ENCODE results near the gene IFNAR1. TPM values are rescaled to one million over a fixed set of nuclear protein-coding genes. Genes with fewer than 3 reads are reported as not detected.

The IFNAR1 gene
- total RNA-seq, 1 donor from 2014 or later = 64.5 TPM

DNA sequence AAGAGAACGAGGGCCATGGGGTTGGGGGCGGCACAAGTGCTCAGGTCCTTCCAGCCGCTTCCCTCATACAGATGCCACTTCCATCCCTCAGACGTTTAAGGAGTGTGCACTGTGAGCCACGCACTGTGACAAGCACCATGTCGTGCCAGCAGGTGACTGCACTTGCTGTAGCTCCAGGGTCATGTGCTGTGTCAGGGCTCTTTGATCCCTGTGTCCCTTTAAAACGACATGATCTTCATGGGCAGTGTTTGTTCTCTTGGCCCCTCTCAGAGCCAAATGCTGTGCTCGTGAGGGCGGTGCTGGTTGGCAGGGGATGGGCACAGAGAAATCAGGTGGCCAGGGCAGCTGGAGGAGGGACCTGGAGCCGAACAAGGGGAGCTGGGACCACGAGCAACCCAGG, 38.7 kb upstream of the IFNAR1 start:
- intact Hi-C loops (cut with DNase I) = no loop called here
- H3K4me3 ChIP-seq = no peak overlapping the region
- H3K27me3 ChIP-seq (ENCODE audit: low read depth) = no peaks in the 10 kb centered on the region
- H3K36me3 ChIP-seq = peaks cover 80% of the 10 kb centered on the region
- H3K9me3 ChIP-seq = no peaks in the 10 kb centered on the region
- TF ChIP-seq CTCF (IDR thresholded peaks at IDR 0.05) = no peak
- DNase-seq = no peak
- peak overlapping the region; percentile 82 for H3K27ac ChIP-seq
- H3K4me1 ChIP-seq = peaks cover 24% of the 10 kb centered on the region
- ATAC-seq = peak in 1 of 2 donors; percentile 11

GRCh38 chr21:33286600-33287456, 37.9 kb upstream of the IFNAR1 start:
- no peak for DNase-seq
- TF ChIP-seq CTCF (IDR thresholded peaks at IDR 0.05) = no peak
- intact Hi-C loops (cut with DNase I) = no loop called here
- Histone ChIP-seq H3K36me3 (peaks cover 80% of the 10 kb centered on the region), H3K27ac (peak overlapping the region; percentile 82), H3K9me3 (no peaks in the 10 kb centered on the region), H3K4me1 (peaks cover 24% of the 10 kb centered on the region), H3K4me3 (no peak overlapping the region), H3K27me3 (ENCODE audit: low read depth) (no peaks in the 10 kb centered on the region)
- ATAC-seq = peak; percentile 78 to 81

DNA sequence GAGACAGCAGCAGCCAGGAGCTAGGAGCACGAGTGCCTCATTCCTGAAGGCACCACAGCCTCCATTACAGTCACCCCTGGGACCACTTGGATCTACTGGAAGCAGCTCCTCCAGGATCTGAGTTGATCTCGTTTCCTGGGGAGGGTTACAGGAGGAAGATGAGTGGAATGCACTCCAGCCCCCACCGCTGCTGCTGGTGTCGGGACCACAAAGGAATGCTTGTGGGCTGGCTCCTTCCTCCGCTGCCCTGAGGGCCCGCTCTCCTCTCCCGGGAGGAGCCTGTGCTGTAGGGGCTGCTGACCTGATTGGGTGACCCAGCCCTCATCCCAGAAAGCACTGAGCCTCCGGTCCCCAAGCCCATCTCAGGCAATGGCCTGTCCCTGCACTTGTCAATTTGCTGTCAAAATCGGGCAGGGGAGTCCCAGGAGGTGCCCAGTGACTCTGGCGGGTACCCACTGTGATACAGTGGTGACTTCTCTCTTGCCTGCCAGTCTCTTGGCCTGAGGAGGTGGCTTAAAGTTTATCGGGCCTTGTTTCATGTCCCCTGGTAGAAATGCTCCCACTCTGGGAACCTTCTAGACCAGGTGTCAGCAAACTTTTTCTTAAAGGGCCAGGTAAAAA, 35.5 kb upstream of the IFNAR1 start:
- H3K9me3 ChIP-seq = no peaks in the 10 kb centered on the region
- peaks cover 79% of the 10 kb centered on the region for H3K36me3 ChIP-seq
- no peaks in the 10 kb centered on the region for H3K27me3 ChIP-seq (ENCODE audit: low read depth)
- no peak for DNase-seq
- H3K27ac ChIP-seq = peak overlapping the region; percentile 11
- no peak overlapping the region for H3K4me3 ChIP-seq
- intact Hi-C loops (cut with DNase I) = no loop called here
- no peak for TF ChIP-seq CTCF (IDR thresholded peaks at IDR 0.05)
- ATAC-seq = peak in 1 of 2 donors; percentile 29
- H3K4me1 ChIP-seq = peaks cover 24% of the 10 kb centered on the region

- intact Hi-C loops (cut with DNase I) = no loop called here
- Histone ChIP-seq H3K36me3 (peaks cover 74% of the 10 kb centered on the region), H3K9me3 (no peaks in the 10 kb centered on the region), H3K4me1 (peaks cover 24% of the 10 kb centered on the region), H3K4me3 (no peak overlapping the region), H3K27me3 (ENCODE audit: low read depth) (no peaks in the 10 kb centered on the region), H3K27ac (no peak overlapping the region)
- TF ChIP-seq CTCF (IDR thresholded peaks at IDR 0.05) = no peak
- no peak for ATAC-seq
- no peak for DNase-seq
These were observed 34.3 kb upstream of the IFNAR1 start for GRCh38 chr21:33290441-33290840.

DNA sequence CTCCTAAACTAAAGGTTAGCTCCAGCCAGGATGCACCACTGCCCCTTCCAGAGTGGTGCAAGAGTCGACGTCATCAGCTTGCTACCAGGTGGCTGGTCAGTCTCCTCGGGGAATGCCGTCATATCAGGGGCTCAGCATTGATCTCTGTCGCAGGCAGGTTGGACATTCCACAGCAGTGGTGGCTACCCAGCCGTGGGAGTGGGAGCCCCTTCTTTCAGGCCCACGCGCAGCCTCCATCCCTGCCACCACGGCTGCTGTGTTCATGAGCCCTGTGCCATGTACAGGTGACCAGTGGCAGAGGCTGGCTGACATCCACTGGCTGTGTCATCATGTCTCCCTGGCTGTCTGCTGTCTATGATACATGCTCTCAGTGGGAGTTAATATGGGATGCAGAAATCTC, 33.1 kb upstream of the IFNAR1 start:
- peaks cover 13% of the 10 kb centered on the region for H3K4me1 ChIP-seq
- no peaks in the 10 kb centered on the region for H3K9me3 ChIP-seq
- intact Hi-C loops (cut with DNase I) = no loop called here
- peaks cover 79% of the 10 kb centered on the region for H3K36me3 ChIP-seq
- DNase-seq (no peak), ATAC-seq (no peak)
- no peaks in the 10 kb centered on the region for H3K27me3 ChIP-seq (ENCODE audit: low read depth)
- no peak overlapping the region for H3K4me3 ChIP-seq
- no peak for TF ChIP-seq CTCF (IDR thresholded peaks at IDR 0.05)
- H3K27ac ChIP-seq = no peak overlapping the region

Measured in lower lobe of right lung (tissue), 2 donors.